HG03460 (cell line): ENCODE data around the gene COQ8B.
"Not testable (repeated sequence)": the region's sequence is repeated elsewhere in the genome, so short reads cannot be mapped to it uniquely, and the experiment has no call there.

Experiments used
- ATAC-seq: cut with Tn5 transposase; IDR thresholded peaks from one replicate; pipeline ENCODE4 v1.9.1; 2021; ENCODE audit not compliant: unreplicated experiment

The COQ8B gene

GRCh38 chr19:40742477-40742876 lies 25.8 kb upstream of the COQ8B start:
- no peak for ATAC-seq

- ATAC-seq = no peak
Observed at GRCh38 chr19:40741527-40742390, 25.1 kb upstream of the COQ8B start.

GRCh38 chr19:40740747-40741146 lies 24.1 kb upstream of the COQ8B start:
- no peak for ATAC-seq

- no peak for ATAC-seq
Observed at GRCh38 chr19:40739871-40740703, 23.4 kb upstream of the COQ8B start.

GRCh38 chr19:40739030-40739839 lies 22.5 kb upstream of the COQ8B start:
- no peak for ATAC-seq

GRCh38 chr19:40737102-40737644 lies 20.5 kb upstream of the COQ8B start:
- no peak for ATAC-seq

- ATAC-seq = no peak
Observed at GRCh38 chr19:40736661-40737060, 20.0 kb upstream of the COQ8B start.

- ATAC-seq = no peak
Observed at GRCh38 chr19:40735013-40735771, 18.5 kb upstream of the COQ8B start.

GRCh38 chr19:40733149-40733548 lies 16.5 kb upstream of the COQ8B start:
- ATAC-seq = no peak

GRCh38 chr19:40732304-40732703 lies 15.6 kb upstream of the COQ8B start:
- ATAC-seq = not testable (repeated sequence)

GRCh38 chr19:40730065-40730464 lies 13.4 kb upstream of the COQ8B start:
- ATAC-seq = not testable (repeated sequence)

GRCh38 chr19:40726279-40726678 lies 9.6 kb upstream of the COQ8B start:
- no peak for ATAC-seq

- ATAC-seq = no peak
Observed at GRCh38 chr19:40724855-40725254, 8.2 kb upstream of the COQ8B start.

- no peak for ATAC-seq
Observed at GRCh38 chr19:40724315-40724714, 7.6 kb upstream of the COQ8B start.

GRCh38 chr19:40723661-40724254 lies 7.1 kb upstream of the COQ8B start:
- no peak for ATAC-seq

- ATAC-seq = no peak
Observed at GRCh38 chr19:40721936-40722661, 5.4 kb upstream of the COQ8B start.

- no peak for ATAC-seq
Observed at GRCh38 chr19:40721140-40721486, 4.4 kb upstream of the COQ8B start.

GRCh38 chr19:40719414-40719894 lies 2.8 kb upstream of the COQ8B start:
- ATAC-seq = no peak

GRCh38 chr19:40718774-40719391 lies 2.2 kb upstream of the COQ8B start:
- no peak for ATAC-seq
